K562 (cell line): ENCODE measurements around the gene RAB14. TPM values are rescaled to one million over a fixed set of nuclear protein-coding genes. Genes with fewer than 3 reads are reported as not detected.

Experiments
- GATAD2B ChIP-seq: fragments of 450-650 bp; IDR thresholded peaks from 2 replicates; pipeline ENCODE4 v1.6.1; 2017; ENCODE audit warnings: mild to moderate bottlenecking, borderline replicate concordance
- MECOM ChIP-seq: fragments of 250-450 bp; sonication (Bioruptor Pico); IDR thresholded peaks from 2 replicates; pipeline ENCODE4 v1.8.0; 2022; ENCODE audit warnings: inconsistent platforms
- MGA ChIP-seq: fragments of 450-650 bp; IDR thresholded peaks from 2 replicates; pipeline ENCODE4 v1.6.1; 2016; ENCODE audit warnings: mild to moderate bottlenecking, moderate library complexity
- MYNN ChIP-seq, 2 experiments: sonication (generic); formaldehyde crosslinking in 1 of 2; IDR thresholded peaks; 2 replicates each; pipeline versions ENCODE4 v1.5.0 to v1.6.1; 2016 to 2020; ENCODE audit warnings: antibody characterized with exemption in 1 of 2, missing genetic modification reagents in 1 of 2
- SMARCC2 ChIP-seq: fragments of 450-650 bp; IDR thresholded peaks from 2 replicates; pipeline ENCODE4 v1.6.1; 2017; ENCODE audit warnings: antibody characterized with exemption, moderate library complexity, mild to moderate bottlenecking, low read depth
- TBL1XR1 ChIP-seq, 2 experiments: IDR thresholded peaks; 2 replicates each; pipeline ENCODE4 v1.6.1; 2012; ENCODE audit warnings: improper control_type of control experiment in 2 of 2, low read length in 2 of 2, mild to moderate bottlenecking in 1 of 2
- ZKSCAN1 ChIP-seq: fragments of 150-350 bp; IDR thresholded peaks from 2 replicates; pipeline ENCODE4 v1.6.1; 2016; ENCODE audit warnings: low read depth, low read length
- ZNF280B ChIP-seq: fragments of 250-450 bp; sonication (Bioruptor Pico); IDR thresholded peaks from 2 replicates; pipeline ENCODE4 v1.5.1; 2021; ENCODE audit warnings: mild to moderate bottlenecking
- ZNF589 ChIP-seq: fragments of 200-800 bp; sonication (Bioruptor generic); IDR thresholded peaks from 2 replicates; pipeline ENCODE4 v1.6.1; 2016; ENCODE audit warnings: low read depth, missing genetic modification characterization, missing compliant biosample characterization
- polyA plus RNA-seq, 8 experiments: library from polyadenylated mRNA; depleted of rRNA in 4 of 8; stranded (reverse) in 5 of 8; unstranded in 3 of 8; fragments of >200 nt; fragmentation: Nextera tagmentation in 2 of 8; fragmentation: Illumina TruSeq in 1 of 8; extraction: Ambion mirVana in 2 of 8; extraction: Trizol in 1 of 8; gene quantifications; 2 replicates each; pipeline versions ENCODE4 v1.2.1 to v1.2.3, GENCODE V29; 2011 to 2014; ENCODE audit warnings: inconsistent platforms in 1 of 8, missing spikeins in 1 of 8
- total RNA-seq, 7 experiments: library from RNA; depleted of rRNA in 6 of 7; stranded (reverse); fragments of >200 nt in 6 of 7; fragmentation: Illumina TruSeq in 2 of 7; extraction: Trizol in 2 of 7; gene quantifications; 2 replicates each; pipeline versions ENCODE4 v1.2.1 to v1.2.3, GENCODE V29; 2011 to 2021; ENCODE audit warnings: low replicate concordance in 1 of 7
- TF ChIP-seq, protein P1 (sequence below): fragments of 450-650 bp; formaldehyde crosslinking; IDR thresholded peaks from 2 replicates; pipeline ENCODE4 v1.4.0; 2022; ENCODE audit warnings: missing genetic modification characterization
- TF ChIP-seq, protein P2 (sequence below): fragments of 450-650 bp; IDR thresholded peaks from 2 replicates; pipeline ENCODE4 v1.6.1; 2014; ENCODE audit warnings: low read depth, mild to moderate bottlenecking, moderate library complexity, borderline replicate concordance

The RAB14 gene
- total and polyA plus RNA-seq, 9 of the 15 experiments (the other 6 are each of a cell fraction or from before 2014, with no cell fraction given): 10.3 to 41.8 (median 20.9) TPM

DNA sequence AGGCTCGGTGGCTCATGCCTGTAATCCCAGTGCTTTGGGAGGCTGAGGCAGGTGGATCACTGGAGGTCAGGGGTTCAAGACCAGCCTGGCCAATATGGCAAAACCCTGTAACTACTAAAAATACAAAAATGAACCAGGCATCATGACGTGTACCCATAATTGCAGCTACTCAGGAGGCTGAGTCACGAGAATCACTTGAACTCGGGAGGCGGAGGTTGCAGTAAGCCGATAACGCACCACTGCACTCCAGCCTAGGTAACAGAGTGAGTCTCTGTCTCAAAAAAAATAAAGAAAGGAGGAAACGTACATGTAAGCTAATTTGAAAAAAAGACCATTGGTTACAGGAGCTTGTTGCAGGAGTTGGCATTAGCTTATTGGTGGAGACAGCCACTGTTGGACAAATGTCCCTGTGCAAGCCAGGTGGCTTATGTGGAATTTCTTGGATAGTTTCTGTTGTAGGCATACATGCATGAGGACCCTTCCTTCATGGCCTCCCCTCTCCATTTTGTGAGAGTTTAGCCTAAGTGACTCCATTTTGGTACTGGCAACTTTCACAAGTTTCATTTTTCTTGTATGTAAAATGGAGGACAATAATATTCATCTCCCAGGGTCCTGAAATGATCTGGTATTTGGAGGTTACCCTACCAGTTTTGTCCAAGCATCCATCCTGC is 16.8 kb upstream of the RAB14 start (continued):
- TF ChIP-seq MGA: no peak
- TF ChIP-seq, protein P1, sequence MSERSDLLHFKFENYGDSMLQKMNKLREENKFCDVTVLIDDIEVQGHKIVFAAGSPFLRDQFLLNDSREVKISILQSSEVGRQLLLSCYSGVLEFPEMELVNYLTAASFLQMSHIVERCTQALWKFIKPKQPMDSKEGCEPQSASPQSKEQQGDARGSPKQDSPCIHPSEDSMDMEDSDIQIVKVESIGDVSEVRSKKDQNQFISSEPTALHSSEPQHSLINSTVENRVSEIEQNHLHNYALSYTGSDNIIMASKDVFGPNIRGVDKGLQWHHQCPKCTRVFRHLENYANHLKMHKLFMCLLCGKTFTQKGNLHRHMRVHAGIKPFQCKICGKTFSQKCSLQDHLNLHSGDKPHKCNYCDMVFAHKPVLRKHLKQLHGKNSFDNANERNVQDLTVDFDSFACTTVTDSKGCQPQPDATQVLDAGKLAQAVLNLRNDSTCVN (CRISPR knock-in tag): no peak
- no peak for TF ChIP-seq TBL1XR1 (IDR thresholded peaks at IDR 0.05; ENCODE audit: low read length in 2 of 2)
- TF ChIP-seq, protein P2, sequence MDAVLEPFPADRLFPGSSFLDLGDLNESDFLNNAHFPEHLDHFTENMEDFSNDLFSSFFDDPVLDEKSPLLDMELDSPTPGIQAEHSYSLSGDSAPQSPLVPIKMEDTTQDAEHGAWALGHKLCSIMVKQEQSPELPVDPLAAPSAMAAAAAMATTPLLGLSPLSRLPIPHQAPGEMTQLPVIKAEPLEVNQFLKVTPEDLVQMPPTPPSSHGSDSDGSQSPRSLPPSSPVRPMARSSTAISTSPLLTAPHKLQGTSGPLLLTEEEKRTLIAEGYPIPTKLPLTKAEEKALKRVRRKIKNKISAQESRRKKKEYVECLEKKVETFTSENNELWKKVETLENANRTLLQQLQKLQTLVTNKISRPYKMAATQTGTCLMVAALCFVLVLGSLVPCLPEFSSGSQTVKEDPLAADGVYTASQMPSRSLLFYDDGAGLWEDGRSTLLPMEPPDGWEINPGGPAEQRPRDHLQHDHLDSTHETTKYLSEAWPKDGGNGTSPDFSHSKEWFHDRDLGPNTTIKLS: no peak
- 0 out of 2 replicates have a peak, but pooled peaks have one; percentile 37 for TF ChIP-seq ZNF280B (CRISPR knock-in tag)
- TF ChIP-seq ZKSCAN1: 0 out of 2 replicates have a peak, but pooled peaks have one; percentile 45
- TF ChIP-seq MYNN (IDR thresholded peaks at IDR 0.05): no peak
- TF ChIP-seq MYNN (CRISPR knock-in tag; IDR thresholded peaks at IDR 0.05): no peak
- TF ChIP-seq MECOM (CRISPR knock-in tag): peak; percentile 67
- no peak for TF ChIP-seq GATAD2B
- no peak for TF ChIP-seq SMARCC2
- peak; percentile 97 for TF ChIP-seq ZNF589
